ENCODE results near the gene TMEM233. TPM values are rescaled to one million over a fixed set of nuclear protein-coding genes. Genes with fewer than 3 reads are reported as not detected.

TMEM233 gene
- polyA plus RNA-seq, 2 donors = 0.04 to 0.07 TPM

- peaks cover 0 to 2% of the 10 kb centered on the region in 2 donors for H3K4me1 ChIP-seq (ENCODE audit: control insufficient read depth in 2 of 2, insufficient read depth in 2 of 2, low read length in 1 of 2)
- no peaks in the 10 kb centered on the region for H3K27me3 ChIP-seq (ENCODE audit: control insufficient read depth in 1 of 2, insufficient read depth in 2 of 2, low read length in 2 of 2)
- H3K4me3 ChIP-seq (ENCODE audit: low read depth in 1 of 2, low read length in 2 of 2) = no peak overlapping the region
- peaks cover 22 to 30% of the 10 kb centered on the region in 2 donors for H3K36me3 ChIP-seq (ENCODE audit: control insufficient read depth in 2 of 2, insufficient read depth in 2 of 2, low read length in 1 of 2)
- H3K27ac ChIP-seq (ENCODE audit: low read depth in 2 of 2, low read length in 1 of 2) = no peak overlapping the region
- H3K9me3 ChIP-seq (ENCODE audit: control insufficient read depth in 2 of 2, insufficient read depth in 1 of 2, low read depth in 1 of 2, low read length in 1 of 2) = no peaks in the 10 kb centered on the region
- WGBS, 2 donors = 75 to 77% methylated on average over 3 of the region's 3 CpGs
Observed at GRCh38 chr12:119682639-119683252, 89.2 kb downstream of the TMEM233 start.

- no peaks in the 10 kb centered on the region for H3K27me3 ChIP-seq (ENCODE audit: control insufficient read depth in 1 of 2, insufficient read depth in 2 of 2, low read length in 2 of 2)
- H3K36me3 ChIP-seq (ENCODE audit: control insufficient read depth in 2 of 2, insufficient read depth in 2 of 2, low read length in 1 of 2) = peaks cover 18 to 26% of the 10 kb centered on the region in 2 donors
- H3K4me3 ChIP-seq (ENCODE audit: low read depth in 1 of 2, low read length in 2 of 2) = no peak overlapping the region
- no peaks in the 10 kb centered on the region for H3K9me3 ChIP-seq (ENCODE audit: control insufficient read depth in 2 of 2, insufficient read depth in 1 of 2, low read depth in 1 of 2, low read length in 1 of 2)
- peaks cover 0 to 2% of the 10 kb centered on the region in 2 donors for H3K4me1 ChIP-seq (ENCODE audit: control insufficient read depth in 2 of 2, insufficient read depth in 2 of 2, low read length in 1 of 2)
- 76% methylated on average over 6 of the region's 6 CpGs for WGBS, 2 donors
- H3K27ac ChIP-seq (ENCODE audit: low read depth in 2 of 2, low read length in 1 of 2) = no peak overlapping the region
Observed at GRCh38 chr12:119683413-119683812, 89.8 kb downstream of the TMEM233 start.

DNA sequence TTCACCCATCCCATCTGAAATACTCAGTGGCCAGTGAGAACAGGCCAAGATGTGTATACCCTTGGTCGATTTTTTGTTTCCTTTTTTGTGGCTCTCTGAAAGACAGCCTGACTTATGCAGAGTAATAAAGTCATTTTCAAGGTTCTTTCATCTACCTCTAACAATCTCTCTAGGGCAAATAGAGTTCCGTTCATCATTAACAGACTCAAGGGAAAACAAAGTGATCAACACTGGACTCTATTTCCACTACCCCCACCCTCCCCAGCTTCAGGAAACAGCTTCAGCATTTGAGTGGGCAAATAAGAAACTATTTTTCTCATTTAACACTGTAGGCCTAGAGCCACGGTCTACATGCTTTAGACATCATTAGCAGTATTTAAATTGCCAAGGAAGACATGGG, 90.2 kb downstream of the TMEM233 start:
- Histone ChIP-seq H3K4me1 (ENCODE audit: control insufficient read depth in 2 of 2, insufficient read depth in 2 of 2, low read length in 1 of 2) (peaks cover 0 to 2% of the 10 kb centered on the region in 2 donors), H3K36me3 (ENCODE audit: control insufficient read depth in 2 of 2, insufficient read depth in 2 of 2, low read length in 1 of 2) (peaks cover 18 to 23% of the 10 kb centered on the region in 2 donors), H3K27ac (ENCODE audit: low read depth in 2 of 2, low read length in 1 of 2) (no peak overlapping the region), H3K27me3 (ENCODE audit: control insufficient read depth in 1 of 2, insufficient read depth in 2 of 2, low read length in 2 of 2) (no peaks in the 10 kb centered on the region), H3K4me3 (ENCODE audit: low read depth in 1 of 2, low read length in 2 of 2) (no peak overlapping the region), H3K9me3 (ENCODE audit: control insufficient read depth in 2 of 2, insufficient read depth in 1 of 2, low read depth in 1 of 2, low read length in 1 of 2) (no peaks in the 10 kb centered on the region)
- 66 to 79% methylated on average over 3 of the region's 3 CpGs for WGBS, 2 donors

DNA sequence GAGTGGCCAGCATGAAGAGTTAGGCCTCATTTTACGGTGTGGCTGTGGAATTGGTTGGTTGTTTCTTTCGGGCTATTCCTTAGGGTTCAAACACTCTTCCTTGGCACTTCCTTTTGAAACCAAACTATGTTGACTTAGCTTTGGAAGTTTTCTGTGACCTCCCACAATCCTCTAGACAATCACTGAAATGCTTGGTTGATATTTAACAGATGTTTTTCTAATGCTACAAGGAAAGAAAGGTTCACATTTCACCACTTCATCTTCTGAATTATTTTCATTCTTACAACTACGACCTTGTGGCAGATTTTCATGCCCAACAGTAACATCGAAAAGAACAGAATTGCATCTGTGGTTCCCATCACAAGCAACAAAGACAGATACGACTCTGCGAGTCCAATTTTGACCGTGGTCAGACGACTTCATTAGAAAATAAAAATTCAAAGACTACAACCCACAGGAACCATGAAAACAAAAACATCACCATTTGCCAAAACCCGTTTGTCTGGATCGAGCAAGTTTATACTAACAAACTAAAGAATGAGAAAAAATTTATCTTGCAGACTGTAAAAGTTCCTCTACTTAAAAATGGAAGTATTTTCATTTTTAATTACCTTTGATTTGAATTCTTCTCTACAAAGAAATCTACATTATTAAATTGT, 91.3 kb downstream of the TMEM233 start:
- no peak overlapping the region for H3K4me3 ChIP-seq (ENCODE audit: low read depth in 1 of 2, low read length in 2 of 2)
- no peaks in the 10 kb centered on the region for H3K9me3 ChIP-seq (ENCODE audit: control insufficient read depth in 2 of 2, insufficient read depth in 1 of 2, low read depth in 1 of 2, low read length in 1 of 2)
- peaks cover 0 to 2% of the 10 kb centered on the region in 2 donors for H3K4me1 ChIP-seq (ENCODE audit: control insufficient read depth in 2 of 2, insufficient read depth in 2 of 2, low read length in 1 of 2)
- H3K36me3 ChIP-seq (ENCODE audit: control insufficient read depth in 2 of 2, insufficient read depth in 2 of 2, low read length in 1 of 2) = peaks cover 13 to 18% of the 10 kb centered on the region in 2 donors
- no peak overlapping the region for H3K27ac ChIP-seq (ENCODE audit: low read depth in 2 of 2, low read length in 1 of 2)
- H3K27me3 ChIP-seq (ENCODE audit: control insufficient read depth in 1 of 2, insufficient read depth in 2 of 2, low read length in 2 of 2) = no peaks in the 10 kb centered on the region
- 62 to 63% methylated on average over 10 of the region's 10 CpGs for WGBS, 2 donors

GRCh38 chr12:119685375-119685774, 91.8 kb downstream of the TMEM233 start:
- WGBS, 2 donors = 77 to 85% methylated on average over 4 of the region's 4 CpGs
- Histone ChIP-seq H3K36me3 (ENCODE audit: control insufficient read depth in 2 of 2, insufficient read depth in 2 of 2, low read length in 1 of 2) (peaks cover 8 to 13% of the 10 kb centered on the region in 2 donors), H3K27me3 (ENCODE audit: control insufficient read depth in 1 of 2, insufficient read depth in 2 of 2, low read length in 2 of 2) (no peaks in the 10 kb centered on the region), H3K4me3 (ENCODE audit: low read depth in 1 of 2, low read length in 2 of 2) (no peak overlapping the region), H3K9me3 (ENCODE audit: control insufficient read depth in 2 of 2, insufficient read depth in 1 of 2, low read depth in 1 of 2, low read length in 1 of 2) (no peaks in the 10 kb centered on the region), H3K27ac (ENCODE audit: low read depth in 2 of 2, low read length in 1 of 2) (no peak overlapping the region), H3K4me1 (ENCODE audit: control insufficient read depth in 2 of 2, insufficient read depth in 2 of 2, low read length in 1 of 2) (peaks cover 0 to 2% of the 10 kb centered on the region in 2 donors)

DNA sequence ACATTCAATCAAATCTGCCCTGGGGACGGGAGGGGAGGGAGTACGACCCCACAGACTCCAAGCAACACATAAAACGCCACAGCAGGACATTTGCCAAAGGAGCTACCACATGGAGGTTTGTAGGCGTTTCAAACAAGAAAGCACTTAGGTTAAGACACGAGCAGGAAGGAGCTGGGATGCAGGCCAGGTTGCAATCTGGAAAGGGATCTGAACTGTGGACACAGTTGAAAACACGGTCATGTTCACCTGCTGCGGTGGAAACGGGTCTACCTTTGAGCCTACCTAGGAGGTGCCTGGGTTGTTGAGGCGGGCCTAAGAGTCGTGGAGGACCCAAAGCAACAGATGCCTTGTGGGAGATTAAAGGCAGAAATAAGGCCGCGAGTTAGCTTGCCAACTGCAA, 92.8 kb downstream of the TMEM233 start:
- no peaks in the 10 kb centered on the region for H3K27me3 ChIP-seq (ENCODE audit: control insufficient read depth in 1 of 2, insufficient read depth in 2 of 2, low read length in 2 of 2)
- no peaks in the 10 kb centered on the region for H3K9me3 ChIP-seq (ENCODE audit: control insufficient read depth in 2 of 2, insufficient read depth in 1 of 2, low read depth in 1 of 2, low read length in 1 of 2)
- 73 to 83% methylated on average over 12 of the region's 12 CpGs for WGBS, 2 donors
- peaks cover 0 to 6% of the 10 kb centered on the region in 2 donors for H3K36me3 ChIP-seq (ENCODE audit: control insufficient read depth in 2 of 2, insufficient read depth in 2 of 2, low read length in 1 of 2)
- H3K27ac ChIP-seq (ENCODE audit: low read depth in 2 of 2, low read length in 1 of 2) = no peak overlapping the region
- peaks cover 0 to 2% of the 10 kb centered on the region in 2 donors for H3K4me1 ChIP-seq (ENCODE audit: control insufficient read depth in 2 of 2, insufficient read depth in 2 of 2, low read length in 1 of 2)
- no peak overlapping the region for H3K4me3 ChIP-seq (ENCODE audit: low read depth in 1 of 2, low read length in 2 of 2)

- H3K36me3 ChIP-seq (ENCODE audit: control insufficient read depth in 2 of 2, insufficient read depth in 2 of 2, low read length in 1 of 2) = peaks cover 0 to 3% of the 10 kb centered on the region in 2 donors
- 93 to 94% methylated on average over 13 of the region's 13 CpGs for WGBS, 2 donors
- H3K4me3 ChIP-seq (ENCODE audit: low read depth in 1 of 2, low read length in 2 of 2) = no peak overlapping the region
- H3K27me3 ChIP-seq (ENCODE audit: control insufficient read depth in 1 of 2, insufficient read depth in 2 of 2, low read length in 2 of 2) = no peaks in the 10 kb centered on the region
- no peak overlapping the region for H3K27ac ChIP-seq (ENCODE audit: low read depth in 2 of 2, low read length in 1 of 2)
- no peaks in the 10 kb centered on the region for H3K9me3 ChIP-seq (ENCODE audit: control insufficient read depth in 2 of 2, insufficient read depth in 1 of 2, low read depth in 1 of 2, low read length in 1 of 2)
- peaks cover 0 to 2% of the 10 kb centered on the region in 2 donors for H3K4me1 ChIP-seq (ENCODE audit: control insufficient read depth in 2 of 2, insufficient read depth in 2 of 2, low read length in 1 of 2)
Observed at GRCh38 chr12:119686776-119687175, 93.2 kb downstream of the TMEM233 start.

DNA sequence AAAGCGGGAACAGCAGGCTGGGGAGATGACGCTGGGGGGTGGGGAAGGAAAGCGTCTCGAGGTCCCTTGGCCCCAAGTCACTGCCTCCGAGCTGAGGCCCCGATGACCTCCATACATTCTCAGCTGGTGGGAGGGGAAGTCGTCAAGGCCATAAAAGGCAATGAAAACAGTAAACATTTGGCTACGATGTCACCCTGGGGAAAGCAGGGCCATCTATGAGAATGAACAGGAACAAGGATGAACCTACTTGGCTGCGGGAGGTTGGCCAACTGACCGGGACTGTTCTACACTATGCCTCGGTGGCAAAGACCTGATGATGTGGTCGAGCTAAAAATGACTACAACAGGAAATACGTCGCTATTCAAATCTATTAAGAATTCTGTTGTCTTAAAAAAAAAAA, 93.8 kb downstream of the TMEM233 start:
- Histone ChIP-seq H3K36me3 (ENCODE audit: control insufficient read depth in 2 of 2, insufficient read depth in 2 of 2, low read length in 1 of 2) (no peaks in the 10 kb centered on the region), H3K4me3 (ENCODE audit: low read depth in 1 of 2, low read length in 2 of 2) (no peak overlapping the region), H3K27ac (ENCODE audit: low read depth in 2 of 2, low read length in 1 of 2) (no peak overlapping the region), H3K27me3 (ENCODE audit: control insufficient read depth in 1 of 2, insufficient read depth in 2 of 2, low read length in 2 of 2) (no peaks in the 10 kb centered on the region), H3K9me3 (ENCODE audit: control insufficient read depth in 2 of 2, insufficient read depth in 1 of 2, low read depth in 1 of 2, low read length in 1 of 2) (no peaks in the 10 kb centered on the region), H3K4me1 (ENCODE audit: control insufficient read depth in 2 of 2, insufficient read depth in 2 of 2, low read length in 1 of 2) (peaks cover 0 to 2% of the 10 kb centered on the region in 2 donors)
- WGBS, 2 donors = 73 to 76% methylated on average over 14 of the region's 14 CpGs

- Histone ChIP-seq H3K4me3 (ENCODE audit: low read depth in 1 of 2, low read length in 2 of 2) (no peak overlapping the region), H3K9me3 (ENCODE audit: control insufficient read depth in 2 of 2, insufficient read depth in 1 of 2, low read depth in 1 of 2, low read length in 1 of 2) (no peaks in the 10 kb centered on the region), H3K27me3 (ENCODE audit: control insufficient read depth in 1 of 2, insufficient read depth in 2 of 2, low read length in 2 of 2) (no peaks in the 10 kb centered on the region), H3K27ac (ENCODE audit: low read depth in 2 of 2, low read length in 1 of 2) (no peak overlapping the region), H3K36me3 (ENCODE audit: control insufficient read depth in 2 of 2, insufficient read depth in 2 of 2, low read length in 1 of 2) (no peaks in the 10 kb centered on the region), H3K4me1 (ENCODE audit: control insufficient read depth in 2 of 2, insufficient read depth in 2 of 2, low read length in 1 of 2) (peaks cover 0 to 2% of the 10 kb centered on the region in 2 donors)
- 95 to 96% methylated on average over 9 of the region's 9 CpGs for WGBS, 2 donors
Observed at GRCh38 chr12:119687879-119688278, 94.3 kb downstream of the TMEM233 start.

Data from esophagus (tissue), 2 donors.